Measurements from ENCODE around the gene PCP4. TPM values are rescaled to one million over a fixed set of nuclear protein-coding genes. Genes with fewer than 3 reads are reported as not detected.
"Not testable (repeated sequence)": the region's sequence is repeated elsewhere in the genome, so short reads cannot be mapped to it uniquely, and the experiment has no call there.

Gene PCP4
- total RNA-seq, 1 experiment from 2014 or later = 4.7 TPM

GRCh38 chr21:39888848-39889247, 21.6 kb downstream of the PCP4 start:
- H3K4me1 Mint-ChIP-seq (ENCODE audit: low read depth, unreplicated experiment) = no peaks in the 10 kb centered on the region
- H3K27ac Mint-ChIP-seq (ENCODE audit: unreplicated experiment) = no peak overlapping the region
- no peaks in the 10 kb centered on the region for H3K36me3 Mint-ChIP-seq (ENCODE audit: insufficient read depth, unreplicated experiment)
- H3K27me3 Mint-ChIP-seq (ENCODE audit: insufficient read depth, unreplicated experiment) = peaks cover 2% of the 10 kb centered on the region
- H3K36me3 ChIP-seq (ENCODE audit: control insufficient read depth, insufficient read depth, low read length) = no peaks in the 10 kb centered on the region
- ChIA-PET CTCF (no interaction called here), POLR2A (no interaction called here)
- no peaks in the 10 kb centered on the region for H3K9me3 ChIP-seq
- H3K27me3 ChIP-seq (replicated peaks; ENCODE audit: control insufficient read depth, insufficient read depth, low read length) = no peaks in the 10 kb centered on the region
- no TSS peak for BruUV-seq (replicated peaks)
- no peak overlapping the region for H3K4me3 ChIP-seq (ENCODE audit: low read depth, low read length)
- H3K4me3 Mint-ChIP-seq (ENCODE audit: unreplicated experiment) = no peak overlapping the region
- DNase-seq = no peak
- H3K9me3 Mint-ChIP-seq (ENCODE audit: unreplicated experiment) = no peaks in the 10 kb centered on the region
- intact Hi-C loops (cut with micrococcal nuclease; ENCODE audit: unreplicated experiment) = no loop called here
- no peak for TF ChIP-seq CTCF (IDR thresholded peaks at IDR 0.05; ENCODE audit: insufficient read depth in 1 of 2, low read depth in 1 of 2, low read length in 1 of 2, severe bottlenecking in 1 of 2, unreplicated experiment in 1 of 2)
- no peaks in the 10 kb centered on the region for H3K4me1 ChIP-seq

GRCh38 chr21:39891111-39891510, 23.9 kb downstream of the PCP4 start:
- intact Hi-C loops (cut with micrococcal nuclease; ENCODE audit: unreplicated experiment) = no loop called here
- Mint-ChIP-seq H3K4me3 (ENCODE audit: unreplicated experiment) (no peak overlapping the region), H3K4me1 (ENCODE audit: low read depth, unreplicated experiment) (no peaks in the 10 kb centered on the region), H3K27me3 (ENCODE audit: insufficient read depth, unreplicated experiment) (peaks cover 5% of the 10 kb centered on the region), H3K9me3 (ENCODE audit: unreplicated experiment) (no peaks in the 10 kb centered on the region), H3K36me3 (ENCODE audit: insufficient read depth, unreplicated experiment) (no peaks in the 10 kb centered on the region), H3K27ac (ENCODE audit: unreplicated experiment) (no peak overlapping the region)
- CTCF ChIA-PET = no interaction called here
- DNase-seq = no peak
- Histone ChIP-seq H3K4me1 (no peaks in the 10 kb centered on the region), H3K36me3 (ENCODE audit: control insufficient read depth, insufficient read depth, low read length) (no peaks in the 10 kb centered on the region), H3K4me3 (ENCODE audit: low read depth, low read length) (no peak overlapping the region), H3K27me3 (replicated peaks; ENCODE audit: control insufficient read depth, insufficient read depth, low read length) (no peaks in the 10 kb centered on the region), H3K9me3 (no peaks in the 10 kb centered on the region)
- BruUV-seq (replicated peaks) = no TSS peak
- no peak for TF ChIP-seq CTCF (IDR thresholded peaks at IDR 0.05; ENCODE audit: insufficient read depth in 1 of 2, low read depth in 1 of 2, low read length in 1 of 2, severe bottlenecking in 1 of 2, unreplicated experiment in 1 of 2)
- POLR2A ChIA-PET = no interaction called here

GRCh38 chr21:39891863-39892262, 24.6 kb downstream of the PCP4 start:
- POLR2A ChIA-PET; BruUV-seq (replicated peaks); H3K9me3 Mint-ChIP-seq (ENCODE audit: unreplicated experiment); H3K27ac Mint-ChIP-seq (ENCODE audit: unreplicated experiment); H3K9me3 ChIP-seq; H3K4me1 ChIP-seq; CTCF ChIA-PET; H3K4me1 Mint-ChIP-seq (ENCODE audit: low read depth, unreplicated experiment); H3K4me3 Mint-ChIP-seq (ENCODE audit: unreplicated experiment); H3K36me3 ChIP-seq (ENCODE audit: control insufficient read depth, insufficient read depth, low read length); DNase-seq; H3K4me3 ChIP-seq (ENCODE audit: low read depth, low read length); H3K27me3 Mint-ChIP-seq (ENCODE audit: insufficient read depth, unreplicated experiment); H3K36me3 Mint-ChIP-seq (ENCODE audit: insufficient read depth, unreplicated experiment); H3K27me3 ChIP-seq (replicated peaks; ENCODE audit: control insufficient read depth, insufficient read depth, low read length); intact Hi-C loops (cut with micrococcal nuclease; ENCODE audit: unreplicated experiment): not testable (repeated sequence)

- H3K9me3 Mint-ChIP-seq (ENCODE audit: unreplicated experiment) = no peaks in the 10 kb centered on the region
- no peaks in the 10 kb centered on the region for H3K27me3 Mint-ChIP-seq (ENCODE audit: insufficient read depth, unreplicated experiment)
- ChIA-PET CTCF (no interaction called here), POLR2A (no interaction called here)
- Histone ChIP-seq H3K9me3 (no peaks in the 10 kb centered on the region), H3K4me1 (no peaks in the 10 kb centered on the region), H3K4me3 (ENCODE audit: low read depth, low read length) (no peak overlapping the region), H3K27me3 (replicated peaks; ENCODE audit: control insufficient read depth, insufficient read depth, low read length) (no peaks in the 10 kb centered on the region), H3K36me3 (ENCODE audit: control insufficient read depth, insufficient read depth, low read length) (no peaks in the 10 kb centered on the region)
- DNase-seq = no peak
- H3K27ac Mint-ChIP-seq (ENCODE audit: unreplicated experiment) = no peak overlapping the region
- no peak overlapping the region for H3K4me3 Mint-ChIP-seq (ENCODE audit: unreplicated experiment)
- BruUV-seq (replicated peaks) = no TSS peak
- TF ChIP-seq CTCF (IDR thresholded peaks at IDR 0.05; ENCODE audit: insufficient read depth in 1 of 2, low read depth in 1 of 2, low read length in 1 of 2, severe bottlenecking in 1 of 2, unreplicated experiment in 1 of 2) = no peak
- H3K36me3 Mint-ChIP-seq (ENCODE audit: insufficient read depth, unreplicated experiment) = no peaks in the 10 kb centered on the region
- intact Hi-C loops (cut with micrococcal nuclease; ENCODE audit: unreplicated experiment) = no loop called here
- H3K4me1 Mint-ChIP-seq (ENCODE audit: low read depth, unreplicated experiment) = peaks cover 4% of the 10 kb centered on the region
These were observed 33.3 kb downstream of the PCP4 start for GRCh38 chr21:39900491-39900890.

Data from Caco-2 (cell line).